Stomach smooth muscle (tissue), 2 donors: ENCODE results near the gene LRCOL1.
"Not testable (repeated sequence)": the region's sequence is repeated elsewhere in the genome, so short reads cannot be mapped to it uniquely, and the experiment has no call there.

Source experiments
- H3K27ac ChIP-seq: one replicate; pipeline ENCODE4 v1.7.0; 2013; ENCODE audit warnings: mild to moderate bottlenecking, low read length, inconsistent platforms
- H3K27me3 ChIP-seq, 2 donors: one replicate each; pipeline ENCODE4 v1.7.0; 2013; ENCODE audit warnings: low read length in 2 of 2; ENCODE audit not compliant: insufficient read depth in 2 of 2, control insufficient read depth in 1 of 2
- H3K36me3 ChIP-seq, 2 donors: one replicate each; pipeline ENCODE4 v1.7.0; 2013; ENCODE audit warnings: low read length in 2 of 2; ENCODE audit not compliant: control insufficient read depth in 2 of 2, insufficient read depth in 2 of 2
- H3K4me1 ChIP-seq: one replicate; pipeline ENCODE4 v1.7.0; 2013; ENCODE audit warnings: low read length; ENCODE audit not compliant: control insufficient read depth, insufficient read depth
- H3K4me3 ChIP-seq, 2 donors: one replicate each; pipeline ENCODE4 v1.7.0; 2013; ENCODE audit warnings: low read length in 2 of 2
- H3K9ac ChIP-seq, 2 donors: one replicate each; pipeline ENCODE4 v1.7.0; 2013; ENCODE audit warnings: low read length in 2 of 2, mild to moderate bottlenecking in 1 of 2
- H3K9me3 ChIP-seq, 2 donors: one replicate each; pipeline ENCODE4 v1.7.0; 2013; ENCODE audit warnings: low read length in 2 of 2; ENCODE audit not compliant: control insufficient read depth in 2 of 2
- donor health status: healthy.
- donor health status: Pancreatic carcinoma.

Gene LRCOL1

DNA sequence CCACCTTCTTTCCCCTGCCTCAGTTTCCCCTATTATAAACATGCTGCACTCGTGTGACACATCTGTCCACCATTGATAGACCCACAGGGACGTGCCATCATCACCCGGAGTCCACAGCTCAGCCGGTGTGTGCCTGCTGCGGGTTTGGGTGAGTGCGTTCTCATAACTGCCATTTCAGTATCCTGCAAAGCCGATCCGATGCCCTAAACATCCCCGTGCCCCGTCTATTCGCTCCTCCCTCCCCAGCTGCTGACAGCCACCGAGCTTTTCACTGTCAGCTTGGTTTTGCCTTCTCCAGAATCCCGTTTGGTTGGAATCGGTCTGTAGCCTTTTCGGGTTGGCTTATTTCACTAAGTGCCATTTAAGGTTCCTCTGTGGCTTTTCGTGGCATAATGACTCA is 3.9 kb downstream of the LRCOL1 start:
- H3K27ac ChIP-seq: no peak overlapping the region

DNA sequence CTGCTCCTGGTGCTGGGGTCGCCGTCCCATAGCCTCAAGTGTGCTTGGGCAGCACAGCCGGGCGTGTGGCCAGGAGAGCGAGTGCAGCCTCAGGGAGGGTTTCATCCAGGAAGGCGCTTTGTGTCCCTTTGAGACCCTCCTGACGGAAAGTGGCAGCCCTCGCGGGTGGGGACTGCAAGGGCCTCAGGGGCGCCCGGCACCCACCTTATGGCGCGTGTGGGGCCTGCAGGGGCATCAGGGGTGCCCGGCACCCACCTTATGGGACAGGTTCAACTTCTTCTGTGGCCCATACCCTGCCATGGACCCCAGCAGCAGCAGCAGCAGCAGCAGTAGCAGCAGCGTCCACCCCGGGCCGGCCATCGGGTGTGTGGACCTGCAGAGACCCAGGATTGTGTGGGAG is 4.5 kb downstream of the LRCOL1 start:
- H3K36me3 ChIP-seq: no peaks in the 10 kb centered on the region
- H3K4me1 ChIP-seq: peaks cover 26% of the 10 kb centered on the region
- H3K27ac ChIP-seq: no peak overlapping the region
- H3K4me3 ChIP-seq: no peak overlapping the region
- peaks cover 33 to 42% of the 10 kb centered on the region in 2 donors for H3K27me3 ChIP-seq
- no peaks in the 10 kb centered on the region for H3K9me3 ChIP-seq
- no peak overlapping the region for H3K9ac ChIP-seq

More for the DNA sequence above, 3.9 kb downstream of the LRCOL1 start:
- Histone ChIP-seq H3K4me1 (peaks cover 24% of the 10 kb centered on the region), H3K9me3 (peaks cover 0 to 3% of the 10 kb centered on the region in 2 donors), H3K4me3 (no peak overlapping the region), H3K27me3 (peaks cover 34 to 42% of the 10 kb centered on the region in 2 donors), H3K36me3 (no peaks in the 10 kb centered on the region), H3K9ac (no peak overlapping the region)

DNA sequence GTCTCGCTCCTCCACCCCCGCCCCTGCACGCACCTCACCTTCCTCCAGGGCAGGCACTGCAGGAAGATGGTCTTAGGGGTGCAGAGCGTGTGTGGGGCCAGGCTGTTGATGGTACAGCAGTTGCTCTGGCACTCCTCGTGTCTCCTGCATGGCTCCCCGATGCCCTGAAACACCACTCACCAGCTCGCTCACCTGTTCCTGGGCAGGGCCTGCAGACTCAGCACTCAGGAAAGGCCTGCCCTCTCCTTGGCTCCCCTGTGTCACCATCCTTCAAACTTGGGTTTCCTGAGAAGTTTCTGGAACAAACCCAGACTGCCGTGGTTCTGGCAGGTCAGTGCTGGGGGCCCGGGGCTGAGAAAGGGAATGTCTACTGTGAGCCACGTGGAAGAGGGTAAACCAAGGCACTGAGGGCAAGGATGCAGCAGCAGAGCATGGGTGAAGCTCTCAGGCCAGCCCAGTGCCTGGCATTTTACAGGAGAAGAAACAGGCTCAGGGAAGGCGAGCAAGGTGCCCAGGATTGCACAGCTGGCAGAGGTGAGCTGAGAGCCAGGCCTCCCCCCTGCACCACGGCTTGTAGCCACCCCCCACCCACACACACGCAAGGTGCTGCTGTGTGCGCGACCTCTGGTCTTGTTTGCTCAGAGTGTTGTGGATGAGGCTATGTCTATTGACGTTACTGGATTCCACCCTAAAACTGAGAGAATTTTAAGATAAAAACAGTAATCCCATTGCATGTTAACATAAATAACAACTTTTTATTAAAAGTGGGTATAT is 5.5 kb downstream of the LRCOL1 start:
- Histone ChIP-seq H3K36me3 (no peaks in the 10 kb centered on the region), H3K4me3 (no peak overlapping the region), H3K27ac (no peak overlapping the region), H3K9me3 (no peaks in the 10 kb centered on the region), H3K9ac (no peak overlapping the region), H3K4me1 (peaks cover 27% of the 10 kb centered on the region), H3K27me3 (peaks cover 30 to 33% of the 10 kb centered on the region in 2 donors)

DNA sequence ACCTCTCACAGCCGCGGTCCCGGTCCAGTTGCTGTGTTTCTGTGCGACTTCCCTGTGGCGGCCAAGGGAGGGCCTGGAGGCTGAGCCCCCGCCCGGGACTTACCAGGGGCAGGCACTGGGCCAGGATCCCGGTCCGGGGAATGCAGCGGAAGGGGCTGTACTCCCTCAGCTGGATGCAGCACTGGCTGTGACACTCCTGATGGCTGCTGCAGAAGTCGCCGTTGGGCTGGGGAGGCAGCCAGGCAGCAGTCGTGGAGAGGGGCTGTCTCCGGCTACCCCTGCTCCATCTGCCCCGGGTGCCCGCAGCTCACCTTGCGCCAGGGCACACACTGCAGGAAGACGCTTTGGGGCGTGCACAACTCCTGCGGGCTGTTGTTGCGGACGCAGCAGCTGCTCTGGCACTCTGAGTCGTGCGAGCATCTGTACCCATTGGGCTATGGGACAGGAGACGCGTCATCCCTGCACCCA is 6.2 kb downstream of the LRCOL1 start:
- Histone ChIP-seq H3K9me3 (no peaks in the 10 kb centered on the region), H3K36me3 (no peaks in the 10 kb centered on the region), H3K4me1 (peaks cover 29% of the 10 kb centered on the region), H3K27me3 (peaks cover 27 to 33% of the 10 kb centered on the region in 2 donors), H3K9ac (no peak overlapping the region), H3K4me3 (peak overlapping the region in 1 of 2 donors; percentile 52), H3K27ac (no peak overlapping the region)

DNA sequence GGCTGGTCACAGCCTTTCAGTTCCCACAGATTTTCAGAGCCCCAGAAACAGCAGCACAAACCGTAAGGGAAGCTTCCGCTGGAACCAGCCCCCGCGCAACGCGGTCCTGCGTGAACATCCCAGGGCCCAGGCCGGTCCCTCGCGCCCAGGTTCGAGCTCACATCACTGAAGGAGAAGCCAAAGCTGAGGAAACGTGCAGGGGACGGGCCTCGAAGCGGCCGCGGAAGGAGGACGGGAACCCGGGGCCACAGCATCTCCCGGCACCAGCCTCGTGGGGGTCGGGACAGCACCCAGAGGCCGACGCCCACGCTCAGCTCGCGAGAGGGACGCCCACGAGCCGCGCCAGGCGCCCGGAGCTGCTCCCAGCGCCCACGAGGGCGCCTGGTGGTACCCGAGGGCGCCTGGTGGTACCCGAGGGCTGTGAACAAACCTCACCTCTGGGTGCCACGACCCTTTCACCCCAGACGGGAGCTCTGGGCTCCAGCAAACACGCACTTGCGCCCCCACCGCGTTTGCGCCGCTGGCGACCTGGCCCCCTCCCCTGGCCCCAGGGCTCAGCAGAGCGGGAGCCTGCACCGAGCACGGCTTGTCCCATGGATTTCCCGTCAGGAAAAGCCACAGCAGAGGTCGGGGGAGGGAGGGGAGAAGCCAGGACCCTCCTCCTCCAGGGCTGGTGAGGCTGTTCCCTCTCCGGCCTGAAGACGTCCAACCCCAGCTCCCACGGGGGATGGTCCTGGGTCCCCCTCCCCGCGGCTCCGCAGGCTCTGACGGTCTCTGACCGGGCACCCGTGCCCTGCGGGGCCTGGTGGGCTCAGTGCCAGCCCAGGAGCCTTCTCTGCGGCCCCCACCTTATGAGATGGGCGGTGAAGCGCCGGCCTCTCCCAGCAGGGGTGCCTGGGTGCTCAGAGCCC is 6.9 kb downstream of the LRCOL1 start:
- H3K27ac ChIP-seq: peak overlapping the region; percentile 6
- peak overlapping the region in 1 of 2 donors; percentile 52 for H3K4me3 ChIP-seq
- H3K36me3 ChIP-seq: no peaks in the 10 kb centered on the region
- H3K27me3 ChIP-seq: peaks cover 23 to 33% of the 10 kb centered on the region in 2 donors
- peaks cover 33% of the 10 kb centered on the region for H3K4me1 ChIP-seq
- H3K9ac ChIP-seq: no peak overlapping the region
- no peaks in the 10 kb centered on the region for H3K9me3 ChIP-seq

DNA sequence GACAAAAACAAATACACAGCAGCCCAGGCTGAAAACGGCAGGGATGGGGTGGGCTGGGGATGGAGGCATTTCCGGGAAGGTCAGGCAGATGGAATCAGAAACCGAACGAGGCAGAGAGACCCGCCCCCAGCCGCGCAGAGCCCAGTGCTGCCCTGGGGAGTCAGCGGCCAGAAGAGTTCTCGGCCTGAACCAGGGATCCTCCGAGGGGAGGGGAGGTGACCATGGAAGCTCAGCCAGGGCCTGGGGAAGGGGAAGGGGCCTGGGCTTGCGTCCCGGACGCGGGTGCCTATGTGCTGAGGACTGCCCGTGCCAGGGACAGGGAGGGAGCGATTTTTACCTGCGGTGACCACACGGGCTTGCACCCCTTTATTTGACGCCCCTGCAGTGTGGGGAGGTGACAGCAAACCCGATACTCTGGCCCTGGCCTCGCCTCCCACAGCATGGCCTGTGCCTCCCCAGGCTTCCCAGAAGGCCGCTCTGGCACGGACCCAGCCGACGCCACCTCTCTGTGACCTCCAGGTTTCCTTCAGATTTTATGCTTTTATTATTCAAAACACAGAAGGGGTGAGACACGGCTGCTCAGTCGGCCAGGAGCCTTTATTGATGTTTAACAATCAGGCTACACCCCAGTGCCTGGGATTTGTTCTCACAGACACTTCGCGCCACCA is 7.7 kb downstream of the LRCOL1 start:
- H3K9ac ChIP-seq: no peak overlapping the region
- H3K36me3 ChIP-seq: no peaks in the 10 kb centered on the region
- peaks cover 33% of the 10 kb centered on the region for H3K4me1 ChIP-seq
- peaks cover 21 to 30% of the 10 kb centered on the region in 2 donors for H3K27me3 ChIP-seq
- H3K4me3 ChIP-seq: no peak overlapping the region
- no peaks in the 10 kb centered on the region for H3K9me3 ChIP-seq
- peak overlapping the region; percentile 6 for H3K27ac ChIP-seq

DNA sequence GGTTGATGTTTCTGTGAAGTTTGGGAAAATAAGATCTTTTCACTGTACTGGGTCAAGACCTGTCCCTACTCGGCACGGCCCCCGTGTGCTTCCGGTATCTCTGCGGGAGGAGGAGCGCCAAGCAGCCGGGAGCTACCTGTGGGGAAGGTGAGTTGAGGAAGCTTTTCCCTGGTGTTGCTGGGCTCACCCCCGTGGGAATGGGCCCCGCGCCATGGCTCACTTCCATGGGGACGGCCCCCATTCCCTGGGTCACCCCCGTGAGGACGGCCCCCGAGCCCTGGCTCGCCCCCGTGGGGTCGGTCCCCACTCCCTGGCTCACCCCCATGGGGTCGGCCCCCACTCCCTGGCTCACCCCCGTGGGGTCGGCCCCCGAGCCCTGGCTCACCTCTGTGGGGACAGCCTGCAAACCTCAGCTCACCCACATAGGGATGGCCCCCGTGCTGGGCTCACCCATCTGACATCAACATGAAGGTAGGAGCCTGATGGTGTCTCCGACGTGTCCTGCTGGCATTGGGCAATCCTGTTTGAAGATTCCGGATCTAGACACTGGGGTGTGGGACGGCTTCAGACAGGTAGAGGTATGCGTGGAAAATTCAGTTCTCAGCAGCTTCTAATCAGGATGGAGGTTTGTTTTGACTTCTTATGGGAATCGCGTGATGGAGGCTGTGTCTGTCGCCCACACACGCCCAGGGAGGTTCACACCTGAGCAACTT is 9.1 kb downstream of the LRCOL1 start:
- H3K4me1 ChIP-seq: peaks cover 39% of the 10 kb centered on the region
- H3K36me3 ChIP-seq: no peaks in the 10 kb centered on the region
- H3K27me3 ChIP-seq: peaks cover 16 to 24% of the 10 kb centered on the region in 2 donors
- H3K9me3 ChIP-seq: no peaks in the 10 kb centered on the region
- H3K4me3 ChIP-seq: peak overlapping the region; percentile 76 to 78
- no peak overlapping the region for H3K27ac ChIP-seq
- H3K9ac ChIP-seq: no peak overlapping the region

DNA sequence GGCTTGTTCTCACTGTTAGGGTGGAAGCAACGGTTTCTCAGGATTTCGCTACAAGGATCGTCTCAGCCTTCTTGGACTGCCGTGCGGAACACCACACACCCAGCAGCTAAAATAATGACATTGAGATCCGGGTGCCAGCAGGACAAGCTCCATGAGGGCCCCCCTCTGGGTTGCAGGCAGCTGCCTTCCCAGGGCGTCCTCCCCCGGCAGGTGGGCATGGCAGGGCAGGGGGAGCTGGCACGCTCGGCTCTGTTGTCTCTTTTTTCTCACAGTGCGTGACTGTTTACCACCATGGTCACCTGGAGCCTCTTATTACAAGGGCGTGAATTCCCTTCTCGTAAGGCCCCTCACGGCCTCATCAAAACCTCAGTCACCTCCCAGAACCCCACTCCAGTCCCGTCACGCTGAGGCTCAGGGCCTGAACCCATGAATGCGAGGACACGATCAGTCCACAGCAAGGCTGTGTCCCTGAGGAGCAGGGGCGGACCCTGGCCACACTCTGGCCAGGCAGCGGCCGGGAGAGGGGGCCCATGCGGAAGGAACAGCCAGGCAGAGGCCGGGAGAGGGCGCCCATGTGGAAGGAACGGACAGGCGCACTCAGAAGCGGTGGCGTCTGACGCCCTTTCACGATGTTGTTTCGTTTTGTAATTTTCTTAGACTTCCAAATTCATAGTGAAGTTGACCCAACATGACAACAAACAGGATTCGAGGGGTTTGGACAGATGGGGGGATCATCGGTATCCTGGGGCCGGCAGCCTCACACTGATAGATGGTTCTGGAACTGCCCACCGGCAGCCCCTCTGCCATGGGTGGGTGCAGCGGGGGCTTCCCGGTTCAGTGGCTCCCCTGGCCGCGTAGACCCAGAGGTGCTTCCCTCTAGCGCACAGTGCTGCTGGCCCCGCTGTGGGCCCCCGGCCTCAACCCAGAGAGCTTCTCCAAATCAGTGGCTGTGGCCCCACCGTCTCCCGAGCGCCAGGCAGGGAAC is 10.0 kb downstream of the LRCOL1 start:
- no peak overlapping the region for H3K27ac ChIP-seq
- H3K27me3 ChIP-seq: peaks cover 15 to 24% of the 10 kb centered on the region in 2 donors
- H3K9me3 ChIP-seq: no peaks in the 10 kb centered on the region
- H3K36me3 ChIP-seq: no peaks in the 10 kb centered on the region
- peaks cover 39% of the 10 kb centered on the region for H3K4me1 ChIP-seq
- peak overlapping the region; percentile 58 to 63 for H3K9ac ChIP-seq
- H3K4me3 ChIP-seq: peak overlapping the region; percentile 76 to 78

DNA sequence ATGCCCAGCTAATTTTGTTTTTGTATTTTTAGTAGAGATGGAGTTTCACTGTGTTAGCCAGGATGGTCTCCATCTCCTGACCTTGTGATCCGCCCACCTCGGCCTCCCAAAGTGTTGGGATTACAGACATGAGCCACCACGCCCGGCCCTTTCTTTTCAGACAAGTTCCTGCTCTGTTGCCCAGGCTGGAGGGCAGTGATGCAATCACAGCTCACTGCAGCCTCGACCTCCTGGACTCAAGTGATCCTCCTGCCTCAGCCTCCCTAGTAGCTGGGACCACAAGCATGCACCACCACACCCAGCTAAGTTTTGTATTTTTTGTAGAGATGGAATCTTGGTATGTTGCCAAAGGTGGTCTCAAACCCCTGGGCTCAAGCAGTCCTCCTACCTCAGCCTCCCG is 10.9 kb downstream of the LRCOL1 start:
- H3K27ac ChIP-seq, H3K36me3 ChIP-seq, H3K9me3 ChIP-seq, H3K4me3 ChIP-seq, H3K9ac ChIP-seq: not testable (repeated sequence)
- H3K4me1 ChIP-seq: peaks cover 36% of the 10 kb centered on the region
- peaks cover 11 to 19% of the 10 kb centered on the region in 2 donors for H3K27me3 ChIP-seq
